ENCODE measurements around the gene ZNF397.

The ZNF397 gene

GRCh38 chr18:35296060-35296459 is 55.2 kb downstream of the ZNF397 start:
- DNase-seq (ENCODE audit: low spot score): no peak

DNA sequence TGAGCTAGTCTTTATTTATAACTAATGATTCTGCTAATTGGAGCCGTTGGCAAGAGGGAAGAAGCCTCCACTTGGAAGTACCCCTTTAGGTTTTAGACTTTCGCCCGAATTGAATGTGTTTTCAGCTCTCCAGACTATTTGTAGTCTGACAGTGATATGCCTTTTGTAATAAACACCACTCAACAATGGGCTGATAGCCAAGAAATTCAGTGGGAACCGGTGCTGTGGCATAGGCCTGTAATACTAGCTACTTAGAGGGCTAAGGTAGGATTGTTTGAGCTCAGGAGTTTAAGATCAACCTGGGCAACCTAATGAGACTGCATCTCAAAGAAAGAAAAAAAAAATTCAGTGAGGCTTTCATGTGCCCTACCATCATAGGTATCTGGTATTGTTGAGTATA is 62.8 kb downstream of the ZNF397 start:
- DNase-seq (ENCODE audit: low spot score): no peak

DNA sequence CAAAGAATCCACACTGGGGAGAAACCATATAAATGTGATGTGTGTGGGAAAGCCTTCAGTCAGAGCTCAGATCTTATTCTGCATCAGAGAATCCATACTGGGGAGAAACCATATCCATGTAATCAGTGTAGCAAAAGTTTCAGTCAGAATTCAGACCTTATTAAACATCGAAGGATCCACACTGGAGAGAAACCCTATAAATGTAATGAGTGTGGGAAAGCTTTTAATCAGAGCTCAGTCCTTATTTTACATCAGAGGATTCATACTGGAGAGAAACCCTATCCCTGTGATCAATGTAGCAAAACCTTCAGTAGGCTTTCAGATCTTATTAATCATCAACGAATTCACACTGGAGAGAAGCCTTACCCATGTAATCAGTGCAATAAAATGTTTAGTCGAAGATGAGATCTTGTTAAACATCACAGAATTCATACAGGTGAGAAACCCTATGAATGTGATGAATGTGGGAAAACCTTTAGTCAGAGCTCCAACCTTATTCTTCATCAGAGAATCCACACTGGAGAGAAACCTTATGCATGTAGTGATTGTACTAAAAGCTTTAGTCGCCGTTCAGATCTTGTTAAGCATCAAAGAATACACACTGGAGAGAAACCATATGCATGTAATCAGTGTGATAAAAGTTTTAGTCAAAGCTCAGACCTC is 65.9 kb downstream of the ZNF397 start:
- no peak for DNase-seq (ENCODE audit: low spot score)
